Uterus (tissue), 2 donors: Measurements from ENCODE around the gene OR4C11.

Experiments
- CTCF ChIP-seq, 4 experiments: fragments of 200-600 bp in 2 of 4; fragments of 450-650 bp in 2 of 4; sonication (generic) in 2 of 4; IDR thresholded peaks; one replicate each; pipeline ENCODE4 v1.5.1; 2016 to 2019; ENCODE audit warnings: antibody characterized with exemption in 4 of 4, mild to moderate bottlenecking in 2 of 4, moderate library complexity in 1 of 4
- POLR2A ChIP-seq, 2 donors: fragments of 450-650 bp; IDR thresholded peaks; one replicate each; pipeline ENCODE4 v1.6.1; 2016; ENCODE audit warnings: antibody characterized with exemption in 2 of 2, mild to moderate bottlenecking in 1 of 2, moderate library complexity in 1 of 2

- TF ChIP-seq CTCF (IDR thresholded peaks at IDR 0.05) (no peak), POLR2A (IDR thresholded peaks at IDR 0.05) (no peak)
Measured at GRCh38 chr11:55634813-55635212, 27.4 kb upstream of the OR4C11 start, which contains the start of gene OR4P4.
